LoVo (cell line): ENCODE measurements around the gene ACP1.
A peak's percentile ranks its signal among the peaks of the same experiment; 100 is the strongest.

Source experiments
- DNase-seq: peaks from one replicate; pipeline ENCODE4 v3.0.0-alpha.2; 2016; ENCODE audit warnings: low spot score

The ACP1 gene

DNA sequence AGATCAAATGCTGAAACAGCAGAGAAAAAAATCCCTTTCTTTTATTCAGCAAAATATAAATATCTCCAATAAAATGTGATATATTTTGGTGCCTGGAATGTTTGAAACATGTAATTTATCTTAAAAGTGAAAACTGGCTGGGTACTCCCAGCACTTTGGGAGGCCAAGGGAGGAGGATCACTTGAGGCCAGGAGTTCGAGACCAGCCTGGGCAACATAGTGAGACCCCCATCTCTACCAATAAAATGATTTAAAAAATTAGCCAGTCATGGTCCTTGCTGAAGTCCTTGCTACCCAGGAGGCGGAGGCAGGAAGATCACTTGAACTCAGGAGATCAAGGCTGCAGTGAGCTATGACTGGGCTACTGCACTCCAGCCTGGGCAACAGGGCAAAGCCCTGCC lies 9.6 kb upstream of the ACP1 start:
- DNase-seq = no peak

DNA sequence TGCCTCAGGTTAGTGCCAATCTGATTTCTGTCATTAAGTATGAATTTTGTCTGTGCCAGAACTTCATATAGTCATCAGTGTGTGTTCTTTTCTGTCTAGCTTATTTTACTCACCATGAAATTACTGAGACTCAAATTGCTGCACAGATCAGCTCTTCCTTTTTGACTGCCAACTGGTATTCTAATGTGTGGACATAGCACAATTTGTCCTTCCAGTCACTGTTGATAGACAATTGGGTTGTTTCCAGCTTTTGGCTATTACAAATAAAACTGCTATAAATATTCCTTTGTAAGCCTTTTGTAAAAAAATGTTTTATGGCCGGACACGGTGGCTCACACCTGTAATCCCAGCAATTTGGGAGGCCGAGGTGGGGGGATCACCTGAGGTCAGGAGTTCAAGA lies 8.7 kb upstream of the ACP1 start:
- DNase-seq = no peak

- no peak for DNase-seq
These were observed 7.3 kb upstream of the ACP1 start for GRCh38 chr2:257429-257828.

DNA sequence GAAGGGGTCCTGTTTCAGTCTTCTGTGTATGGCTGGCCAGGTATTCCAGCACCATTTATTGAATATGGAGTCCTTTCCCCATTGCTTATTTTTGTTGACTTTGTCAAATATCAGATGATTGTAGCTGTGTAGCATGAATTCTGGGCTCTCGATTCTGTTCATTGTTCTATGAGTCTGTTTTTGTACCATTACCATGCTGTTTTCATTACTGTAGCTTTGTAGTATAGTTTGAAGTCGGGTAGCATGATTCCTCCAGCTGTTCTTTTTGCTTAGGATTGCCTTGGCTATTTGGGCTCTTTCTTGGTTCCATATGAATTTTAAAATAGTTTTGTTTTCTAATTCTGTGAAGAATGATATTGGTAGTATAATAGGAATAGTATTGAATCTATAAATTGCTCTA lies 6.9 kb upstream of the ACP1 start:
- DNase-seq = no peak

DNA sequence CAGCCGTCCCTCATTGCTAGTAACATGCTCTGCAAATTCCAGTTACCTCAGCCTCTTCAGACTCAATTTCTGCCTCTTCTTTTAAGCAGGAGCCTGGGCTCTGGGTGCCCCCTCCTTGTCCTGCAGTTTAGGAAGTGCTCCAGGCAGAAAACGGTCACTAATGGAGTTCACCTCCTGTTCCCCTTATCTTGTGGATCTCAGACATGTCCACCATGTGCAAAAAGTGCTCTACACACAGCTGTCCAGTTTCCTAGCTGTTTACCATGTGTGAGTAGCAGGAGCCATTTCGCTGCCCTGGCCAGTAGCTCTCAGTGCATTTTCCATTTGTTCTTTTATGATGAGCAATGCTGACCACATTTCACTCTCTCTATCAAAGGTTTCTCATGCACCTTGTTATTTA lies 5.8 kb upstream of the ACP1 start:
- no peak for DNase-seq

DNA sequence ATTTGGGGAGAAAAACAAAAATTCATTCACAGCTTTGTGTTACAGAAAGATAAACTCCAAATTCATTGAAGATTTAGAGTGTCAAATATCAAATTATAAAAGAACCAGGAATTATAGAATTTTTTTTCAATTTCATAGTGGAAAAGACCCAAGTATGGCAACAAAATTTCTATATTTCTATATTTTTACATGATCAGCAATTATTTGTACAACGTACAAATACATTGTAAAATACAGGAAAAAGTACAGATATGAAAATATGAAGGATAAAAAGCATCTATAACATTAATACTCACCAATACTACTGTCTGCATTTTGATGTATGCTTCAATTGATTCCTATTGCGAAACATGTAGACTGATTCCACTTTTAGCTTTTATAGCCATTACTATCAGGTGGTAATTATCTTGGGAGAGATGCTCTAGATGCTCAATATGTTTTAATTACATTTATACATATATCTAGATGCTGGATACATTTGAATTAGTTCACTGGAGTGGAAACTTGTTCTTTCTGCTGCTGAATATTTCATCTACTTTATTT lies 4.9 kb upstream of the ACP1 start:
- no peak for DNase-seq

DNA sequence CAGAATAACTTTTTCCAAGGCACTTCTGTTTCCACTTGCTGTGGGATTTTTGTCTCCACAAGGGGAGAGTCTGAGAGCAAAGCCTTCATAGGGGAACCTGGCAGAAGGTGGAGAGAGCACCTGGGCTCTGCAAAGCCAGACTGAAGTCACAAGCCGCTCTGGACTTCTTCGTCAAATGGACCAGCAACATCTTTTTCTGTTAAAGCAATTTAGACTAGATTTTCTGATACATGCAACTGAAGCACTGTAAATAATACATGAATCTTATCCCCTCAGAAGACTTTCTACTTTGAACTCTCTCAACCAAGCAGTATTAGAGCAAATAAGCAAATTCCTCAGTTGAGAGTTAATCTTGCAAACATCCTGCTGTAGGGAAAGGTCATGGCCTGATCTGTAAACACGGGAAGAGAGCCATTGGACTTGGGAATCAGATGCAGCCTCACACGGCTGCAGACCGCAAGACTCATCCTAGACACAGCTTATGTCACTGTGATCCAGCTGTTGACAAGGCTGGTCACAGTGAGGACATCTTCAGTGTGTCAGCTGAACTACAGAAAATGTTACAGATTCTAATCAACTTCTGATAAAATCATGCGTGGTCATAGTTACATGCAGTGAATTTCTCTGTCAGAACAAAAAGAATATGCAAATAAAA lies 4.1 kb upstream of the ACP1 start:
- no peak for DNase-seq

DNA sequence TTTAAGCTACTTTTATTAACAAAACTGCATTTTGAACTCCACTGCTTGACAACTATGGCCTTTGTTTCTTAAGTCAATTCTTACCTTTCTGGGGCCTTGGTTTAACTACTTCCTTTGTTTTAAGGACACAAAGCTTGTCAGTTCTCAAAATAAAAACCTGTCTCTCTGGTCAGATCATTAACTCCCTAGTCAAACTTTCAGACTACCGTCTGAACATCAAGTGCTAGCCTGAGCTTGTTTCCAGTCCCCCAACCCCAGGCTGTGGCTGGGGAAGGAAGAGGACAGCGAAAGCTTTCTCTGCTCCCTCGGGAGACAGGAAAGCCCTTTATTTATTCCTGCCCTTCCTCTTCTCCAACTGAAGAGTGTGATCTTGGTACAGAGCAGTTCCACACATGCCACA lies 2.6 kb upstream of the ACP1 start:
- DNase-seq = no peak

- DNase-seq = no peak
These were observed 1.6 kb upstream of the ACP1 start for GRCh38 chr2:263022-263738.

GRCh38 chr2:263774-264492 lies 814 bp upstream of the ACP1 start, which contains the start of gene SH3YL1:
SH3YL1 (minus strand) TSS chr2:264032; CDS start chr2:263984, 48 bp downstream.
- DNase-seq = peak; percentile 62

DNA sequence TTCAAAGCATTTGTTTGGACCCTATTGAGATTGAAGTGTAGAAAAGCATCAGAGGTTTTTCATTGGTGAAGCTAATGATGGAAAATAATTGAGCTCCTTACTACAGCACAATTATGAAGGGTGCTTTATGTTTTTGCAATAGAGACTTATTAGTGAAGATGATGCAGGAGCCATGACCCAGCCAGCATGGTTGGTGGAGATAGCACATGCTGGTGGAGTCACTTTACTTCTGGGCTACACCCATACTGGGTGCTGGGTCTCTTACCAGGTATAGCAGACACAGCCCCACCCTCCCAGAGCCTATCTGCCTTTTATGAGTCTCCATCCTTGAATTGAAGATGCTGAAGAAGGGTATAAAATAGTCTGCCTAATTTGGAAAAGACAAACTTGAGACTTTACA lies 3.6 kb downstream of the ACP1 start:
- no peak for DNase-seq

DNA sequence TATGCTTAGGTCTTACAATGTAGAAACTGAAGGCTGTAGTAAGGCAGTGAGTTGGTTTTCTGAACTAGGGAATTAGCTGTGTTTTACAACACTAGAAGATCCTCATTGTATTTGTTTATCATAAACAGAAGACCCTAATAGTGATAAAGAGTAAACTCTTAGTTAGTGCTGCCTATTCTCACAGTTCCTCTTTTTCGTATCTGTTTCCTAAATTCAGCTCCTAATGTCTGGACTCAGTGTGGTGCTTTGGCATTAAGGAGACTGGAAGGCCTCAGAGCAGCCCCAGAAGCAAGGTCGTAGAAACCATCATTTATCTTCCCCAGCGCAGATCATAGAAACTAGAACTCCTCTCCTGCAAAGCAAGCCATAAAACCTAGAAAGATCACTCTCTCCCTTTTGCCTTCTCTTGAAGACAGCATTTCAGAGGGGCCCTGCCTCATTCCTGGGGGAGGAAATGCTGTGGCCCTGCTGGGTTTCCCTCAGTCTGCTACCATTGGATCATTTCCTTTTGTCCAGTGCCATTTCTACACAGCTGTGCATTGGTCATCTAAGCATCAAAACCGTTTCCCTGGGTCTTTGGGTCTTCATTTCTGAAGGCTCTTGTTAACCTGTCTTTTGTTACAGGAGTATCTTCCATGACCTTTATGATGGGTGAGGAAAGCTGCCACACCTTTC lies 4.7 kb downstream of the ACP1 start:
- DNase-seq = no peak

DNA sequence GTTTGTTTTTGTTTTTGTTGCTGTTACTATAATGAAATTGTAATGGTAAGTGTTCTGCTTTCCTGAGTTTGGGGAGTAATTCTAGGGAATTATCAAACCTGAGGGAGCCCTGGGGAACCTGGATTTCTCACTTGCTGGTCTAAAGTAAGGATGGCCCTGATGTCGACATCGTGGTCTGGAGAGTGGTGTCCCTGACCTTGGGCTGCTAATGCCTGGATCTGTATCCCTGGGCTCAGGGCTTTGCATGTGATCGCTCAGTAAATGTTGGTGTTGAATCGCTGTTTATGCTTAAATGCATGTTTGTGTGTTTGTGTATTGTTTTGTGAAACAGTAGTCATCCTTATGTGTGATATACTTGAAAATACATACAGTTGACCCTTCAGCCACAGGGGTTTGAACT lies 6.1 kb downstream of the ACP1 start:
- no peak for DNase-seq

- DNase-seq = no peak
These were observed 7.2 kb downstream of the ACP1 start for GRCh38 chr2:271917-272316.

DNA sequence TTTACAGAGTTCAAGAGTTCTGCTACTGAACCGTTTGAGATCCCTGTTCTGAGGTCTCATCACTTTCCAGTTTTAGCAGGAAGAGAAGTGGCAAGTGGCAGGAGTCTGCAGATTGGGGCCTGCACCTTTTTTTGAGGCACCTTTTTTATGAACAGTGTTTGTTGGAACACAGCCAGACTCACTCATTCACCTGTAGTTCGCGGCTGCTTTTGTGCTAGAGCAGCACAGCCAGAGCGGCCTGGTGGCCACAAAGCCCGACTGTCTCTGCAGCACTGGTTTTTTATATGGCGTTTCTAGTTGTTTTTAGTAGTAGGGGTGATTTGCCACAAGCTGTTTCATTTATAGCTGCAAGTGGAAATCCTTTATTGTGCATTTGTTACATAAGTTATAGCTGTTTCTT lies 8.6 kb downstream of the ACP1 start:
- no peak for DNase-seq

DNA sequence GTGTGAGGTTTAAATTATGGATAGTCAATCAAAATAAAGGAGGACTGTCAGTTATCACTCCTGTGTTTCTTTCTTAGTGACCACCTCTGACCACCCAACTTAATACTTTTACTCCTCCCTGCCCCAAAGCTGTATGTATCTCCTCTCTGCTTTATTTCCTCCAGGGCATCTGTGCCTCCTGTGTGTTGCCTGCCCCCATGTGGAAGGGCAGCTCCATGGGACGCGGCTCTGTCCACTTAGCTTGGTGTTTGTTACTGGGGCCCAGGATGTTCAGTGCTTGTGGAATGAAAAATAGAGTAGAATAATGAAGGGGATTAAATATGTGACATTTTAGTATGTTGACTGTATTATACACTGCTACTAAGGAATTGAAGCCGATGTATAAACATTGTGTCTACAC lies 9.8 kb downstream of the ACP1 start:
- no peak for DNase-seq

DNA sequence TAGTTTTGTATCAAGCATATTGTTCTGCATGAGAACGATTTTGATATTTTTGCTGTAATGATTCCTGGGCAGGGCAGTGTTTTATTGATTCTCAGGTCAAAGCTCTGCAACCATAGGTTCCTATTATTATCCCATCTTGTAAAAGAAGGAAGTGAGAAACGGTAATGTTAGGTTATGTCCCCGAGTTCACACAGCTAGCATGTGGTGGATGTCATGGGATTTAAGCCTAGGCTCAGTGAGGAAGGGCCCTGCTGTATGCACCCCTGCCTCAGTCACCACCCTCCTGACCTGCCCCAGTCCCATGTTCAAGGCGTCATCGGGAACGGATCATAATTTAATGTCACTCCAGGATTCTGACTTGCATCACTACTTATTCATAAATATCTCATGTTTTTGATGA lies 10.7 kb downstream of the ACP1 start:
- no peak for DNase-seq

GRCh38 chr2:278312-278926 lies 13.7 kb downstream of the ACP1 start:
- no peak for DNase-seq

DNA sequence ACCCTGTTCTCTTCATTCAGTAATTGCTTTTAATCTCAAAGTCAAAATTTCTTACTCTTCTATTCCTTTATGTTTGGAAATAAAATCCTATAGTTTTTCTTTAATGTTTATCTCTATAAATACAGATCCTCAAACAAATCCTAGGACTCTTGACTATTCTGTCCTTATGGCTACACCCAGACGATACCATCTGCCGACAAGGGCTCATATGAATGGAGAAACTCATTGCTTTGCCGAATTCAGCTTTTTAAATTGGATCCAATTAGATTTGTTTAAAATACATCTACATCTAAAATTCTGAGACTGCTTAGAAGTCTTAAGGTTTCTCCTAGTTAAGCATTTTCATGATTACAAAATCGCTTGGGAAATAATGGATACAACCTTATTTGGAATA lies 14.2 kb downstream of the ACP1 start:
- DNase-seq = no peak

- DNase-seq = no peak
These were observed 14.6 kb downstream of the ACP1 start for GRCh38 chr2:279366-279765.

GRCh38 chr2:279956-280649 lies 15.4 kb downstream of the ACP1 start:
- no peak for DNase-seq
